GM18861 (cell line): ENCODE data around the gene TBL1XR1.
"Not testable (repeated sequence)": the region's sequence is repeated elsewhere in the genome, so short reads cannot be mapped to it uniquely, and the experiment has no call there.

Experiments
- ATAC-seq: cut with Tn5 transposase; IDR thresholded peaks from one replicate; pipeline ENCODE4 v1.9.1; 2021; ENCODE audit not compliant: unreplicated experiment

TBL1XR1 gene

GRCh38 chr3:177184602-177185001, 12.7 kb downstream of the TBL1XR1 start:
- peak; percentile 78 for ATAC-seq

GRCh38 chr3:177182352-177182751, 14.9 kb downstream of the TBL1XR1 start:
- no peak for ATAC-seq

GRCh38 chr3:177181418-177181817, 15.9 kb downstream of the TBL1XR1 start:
- ATAC-seq: no peak

GRCh38 chr3:177180506-177180905, 16.8 kb downstream of the TBL1XR1 start:
- no peak for ATAC-seq

GRCh38 chr3:177179281-177180067, 17.8 kb downstream of the TBL1XR1 start:
- no peak for ATAC-seq

- ATAC-seq: no peak
Measured at GRCh38 chr3:177177749-177178221, 19.5 kb downstream of the TBL1XR1 start.

- no peak for ATAC-seq
Measured at GRCh38 chr3:177174607-177175170, 22.6 kb downstream of the TBL1XR1 start.

GRCh38 chr3:177169936-177170722, 27.2 kb downstream of the TBL1XR1 start:
- no peak for ATAC-seq

- no peak for ATAC-seq
Measured at GRCh38 chr3:177168431-177168830, 28.9 kb downstream of the TBL1XR1 start.

GRCh38 chr3:177162742-177163141, 34.5 kb downstream of the TBL1XR1 start:
- ATAC-seq: no peak

- not testable (repeated sequence) for ATAC-seq
Measured at GRCh38 chr3:177161603-177162002, 35.7 kb downstream of the TBL1XR1 start.

GRCh38 chr3:177158461-177158860, 38.8 kb downstream of the TBL1XR1 start:
- ATAC-seq: no peak

GRCh38 chr3:177157492-177157891, 39.8 kb downstream of the TBL1XR1 start:
- no peak for ATAC-seq

- no peak for ATAC-seq
Measured at GRCh38 chr3:177154733-177155132, 42.5 kb downstream of the TBL1XR1 start.

GRCh38 chr3:177150970-177151627, 46.2 kb downstream of the TBL1XR1 start:
- ATAC-seq: peak; percentile 71

- ATAC-seq: no peak
Measured at GRCh38 chr3:177150218-177150916, 46.9 kb downstream of the TBL1XR1 start.

GRCh38 chr3:177149106-177149505, 48.2 kb downstream of the TBL1XR1 start:
- ATAC-seq: no peak

- no peak for ATAC-seq
Measured at GRCh38 chr3:177147790-177148189, 49.5 kb downstream of the TBL1XR1 start.

GRCh38 chr3:177146646-177147045, 50.6 kb downstream of the TBL1XR1 start:
- ATAC-seq: no peak

GRCh38 chr3:177145954-177146353, 51.3 kb downstream of the TBL1XR1 start:
- no peak for ATAC-seq

- ATAC-seq: no peak
Measured at GRCh38 chr3:177145381-177145780, 51.9 kb downstream of the TBL1XR1 start.
